Measurements from ENCODE around the gene ZBED2. TPM values are rescaled to one million over a fixed set of nuclear protein-coding genes. Genes with fewer than 3 reads are reported as not detected.

ZBED2 gene
- total RNA-seq, 1 donor from 2014 or later, result 5.3 TPM

DNA sequence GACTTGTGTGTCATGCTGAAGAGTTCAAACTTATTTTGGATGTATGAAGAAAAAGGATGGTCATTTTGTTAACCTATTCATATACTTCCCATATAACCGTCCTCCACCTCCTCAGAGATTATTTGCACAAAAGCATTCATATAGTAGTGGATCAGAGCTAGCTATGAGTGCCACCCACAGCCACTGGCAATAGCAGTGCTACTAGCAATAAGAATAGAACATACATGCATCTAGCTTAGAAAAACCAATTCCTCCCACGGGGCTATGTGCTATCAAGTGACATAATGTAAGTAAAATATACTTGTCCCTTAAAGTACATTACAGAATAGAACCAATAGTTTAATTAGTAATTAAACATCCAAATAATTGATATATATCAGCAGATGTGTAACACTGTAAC, 10.3 kb upstream of the ZBED2 start:
- DNase-seq (no peak), ATAC-seq (ENCODE audit: low read depth) (no peak)
- TF ChIP-seq, protein P1, sequence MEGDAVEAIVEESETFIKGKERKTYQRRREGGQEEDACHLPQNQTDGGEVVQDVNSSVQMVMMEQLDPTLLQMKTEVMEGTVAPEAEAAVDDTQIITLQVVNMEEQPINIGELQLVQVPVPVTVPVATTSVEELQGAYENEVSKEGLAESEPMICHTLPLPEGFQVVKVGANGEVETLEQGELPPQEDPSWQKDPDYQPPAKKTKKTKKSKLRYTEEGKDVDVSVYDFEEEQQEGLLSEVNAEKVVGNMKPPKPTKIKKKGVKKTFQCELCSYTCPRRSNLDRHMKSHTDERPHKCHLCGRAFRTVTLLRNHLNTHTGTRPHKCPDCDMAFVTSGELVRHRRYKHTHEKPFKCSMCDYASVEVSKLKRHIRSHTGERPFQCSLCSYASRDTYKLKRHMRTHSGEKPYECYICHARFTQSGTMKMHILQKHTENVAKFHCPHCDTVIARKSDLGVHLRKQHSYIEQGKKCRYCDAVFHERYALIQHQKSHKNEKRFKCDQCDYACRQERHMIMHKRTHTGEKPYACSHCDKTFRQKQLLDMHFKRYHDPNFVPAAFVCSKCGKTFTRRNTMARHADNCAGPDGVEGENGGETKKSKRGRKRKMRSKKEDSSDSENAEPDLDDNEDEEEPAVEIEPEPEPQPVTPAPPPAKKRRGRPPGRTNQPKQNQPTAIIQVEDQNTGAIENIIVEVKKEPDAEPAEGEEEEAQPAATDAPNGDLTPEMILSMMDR (IDR thresholded peaks at IDR 0.05), result no peak
- ChIA-PET POLR2A (interaction anchor here (4.1 kb wide), 1 partner anchor 11 kb away, joined by 25 read pairs; the partner anchor contains the start of gene ZBED2), CTCF (no interaction called here)
- Mint-ChIP-seq H3K4me1 (peaks cover 55% of the 10 kb centered on the region), H3K9me3 (no peaks in the 10 kb centered on the region), H3K4me3 (no peak overlapping the region), H3K27ac (no peak overlapping the region), H3K27me3 (no peaks in the 10 kb centered on the region), H3K36me3 (ENCODE audit: low read depth) (peaks cover 18% of the 10 kb centered on the region)
- intact Hi-C loops (cut with micrococcal nuclease), result no loop called here

DNA sequence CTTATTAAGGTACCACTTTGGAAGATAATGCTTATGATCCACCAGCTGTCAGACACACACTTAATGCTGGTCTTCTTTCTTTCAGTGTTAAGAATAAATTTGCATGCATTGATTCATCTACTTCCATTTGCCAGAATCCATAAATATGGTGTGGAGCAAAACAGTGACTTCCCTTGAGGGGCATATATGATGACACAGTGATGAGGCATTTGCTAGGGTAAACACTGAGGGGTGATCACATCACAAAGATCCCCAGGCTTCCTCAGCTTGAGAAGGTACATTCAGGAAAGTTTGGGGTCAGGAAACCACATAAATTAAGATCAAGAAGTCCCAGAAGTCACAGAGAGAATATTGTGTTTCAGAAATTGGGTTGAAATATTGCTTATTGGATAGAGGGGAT, 9.9 kb upstream of the ZBED2 start:
- CTCF ChIA-PET, result no interaction called here
- intact Hi-C loops (cut with micrococcal nuclease), result no loop called here
- H3K27ac Mint-ChIP-seq, result no peak overlapping the region

DNA sequence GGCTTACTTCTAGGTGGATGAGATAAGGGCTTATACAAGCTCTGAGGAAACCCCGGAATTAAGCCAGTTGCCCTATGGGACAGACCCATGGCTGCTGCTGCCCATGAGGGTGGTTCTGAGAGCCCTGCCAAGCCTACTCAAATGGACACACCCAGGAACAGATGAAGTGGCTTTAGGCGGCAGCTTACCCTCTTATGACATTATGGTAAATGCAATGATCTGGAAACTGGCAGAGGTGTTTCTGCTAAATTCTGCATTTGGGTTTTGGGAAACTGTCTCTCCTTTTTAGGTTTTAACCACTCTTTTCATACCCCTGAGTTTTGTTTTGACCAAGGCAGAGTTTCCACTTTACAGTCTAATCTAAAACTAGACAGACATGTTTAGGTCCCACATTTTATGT, 9.0 kb upstream of the ZBED2 start:
- DNase-seq (no peak), ATAC-seq (ENCODE audit: low read depth) (peak; percentile 45)
- POLR2A ChIA-PET, result interaction anchor here (1.0 to 4.1 kb wide), 3 partner anchors 10 to 56 kb away, joined by 3 to 25 read pairs (median 5); partner anchors contain the start of gene ZBED2
- Mint-ChIP-seq H3K27ac (peak overlapping the region; percentile 88), H3K36me3 (ENCODE audit: low read depth) (peaks cover 22% of the 10 kb centered on the region), H3K4me3 (peak overlapping the region; percentile 4), H3K4me1 (peaks cover 42% of the 10 kb centered on the region), H3K27me3 (no peaks in the 10 kb centered on the region), H3K9me3 (no peaks in the 10 kb centered on the region)
- intact Hi-C loops (cut with micrococcal nuclease), result no loop called here
- TF ChIP-seq, protein P1 (IDR thresholded peaks at IDR 0.05), result no peak
- CTCF ChIA-PET, result interaction anchor here (0.9 to 1.6 kb wide), 2 partner anchors 12 to 26 kb away, joined by 3 to 6 read pairs; no protein-coding TSS in a partner anchor

More for the DNA sequence above, 9.9 kb upstream of the ZBED2 start:
- H3K9me3 Mint-ChIP-seq, result no peaks in the 10 kb centered on the region
- H3K4me1 Mint-ChIP-seq, result peaks cover 50% of the 10 kb centered on the region
- ATAC-seq (ENCODE audit: low read depth), result no peak
- H3K4me3 Mint-ChIP-seq, result no peak overlapping the region
- POLR2A ChIA-PET, result interaction anchor here (4.1 kb wide), 1 partner anchor 11 kb away, joined by 25 read pairs; the partner anchor contains the start of gene ZBED2
- no peaks in the 10 kb centered on the region for H3K27me3 Mint-ChIP-seq
- peaks cover 18% of the 10 kb centered on the region for H3K36me3 Mint-ChIP-seq (ENCODE audit: low read depth)
- DNase-seq, result no peak
- TF ChIP-seq, protein P1 (IDR thresholded peaks at IDR 0.05), result no peak

DNA sequence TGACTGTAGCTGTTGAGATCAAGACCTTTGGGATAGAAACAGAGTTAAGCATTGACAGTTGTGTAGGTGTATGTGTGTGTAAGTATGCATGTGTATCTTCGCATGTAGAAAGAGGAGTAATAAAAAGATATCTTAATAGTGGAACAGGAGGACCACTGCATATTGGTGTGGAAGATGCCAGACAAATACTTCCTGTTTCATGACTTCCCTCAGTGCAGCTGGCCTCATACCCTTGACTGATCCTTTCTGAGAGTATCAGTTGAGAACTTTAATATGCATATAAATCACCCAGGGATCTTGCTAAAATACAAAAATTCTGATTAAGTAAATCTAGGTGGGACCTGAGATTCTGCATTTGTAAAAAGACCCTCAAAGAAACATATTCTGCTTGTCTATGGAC, 8.5 kb upstream of the ZBED2 start:
- CTCF ChIA-PET, result interaction anchor here (0.9 to 1.6 kb wide), 2 partner anchors 13 to 26 kb away, joined by 3 to 6 read pairs; no protein-coding TSS in a partner anchor
- POLR2A ChIA-PET, result interaction anchor here (0.7 to 4.1 kb wide), 4 partner anchors 10 to 56 kb away, joined by 3 to 25 read pairs (median 5); partner anchors contain the start of gene ZBED2

DNA sequence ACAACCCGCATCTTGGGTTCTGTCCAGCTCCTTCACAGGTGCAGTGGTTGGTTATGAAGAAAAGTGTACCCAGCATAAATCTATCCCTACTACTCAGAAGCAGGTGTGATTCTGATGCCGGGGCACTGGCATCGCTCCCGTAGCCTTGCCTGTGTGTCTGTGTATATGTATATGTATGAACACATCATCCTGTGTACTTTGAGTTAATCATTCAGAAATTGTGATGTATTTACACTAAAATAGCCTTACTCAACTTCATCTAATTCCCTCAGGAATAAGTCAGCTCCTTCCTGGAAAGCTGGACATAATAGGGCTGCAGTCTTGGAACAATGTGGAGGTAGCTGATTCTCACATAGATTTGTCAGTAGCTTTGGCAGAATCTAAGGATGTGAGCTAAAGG, 6.7 kb upstream of the ZBED2 start:
- Mint-ChIP-seq H3K4me1 (peaks cover 29% of the 10 kb centered on the region), H3K36me3 (ENCODE audit: low read depth) (peaks cover 19% of the 10 kb centered on the region)

More for the DNA sequence above, 8.5 kb upstream of the ZBED2 start:
- peaks cover 38% of the 10 kb centered on the region for H3K4me1 Mint-ChIP-seq
- intact Hi-C loops (cut with micrococcal nuclease), result loop anchor here (1.0 kb wide), 1 partner anchor 8 kb away; the partner anchor contains the start of gene ZBED2
- TF ChIP-seq, protein P1 (IDR thresholded peaks at IDR 0.05), result no peak
- H3K27ac Mint-ChIP-seq, result peak overlapping the region; percentile 88
- H3K4me3 Mint-ChIP-seq, result peak overlapping the region; percentile 46
- ATAC-seq (ENCODE audit: low read depth), result peak; percentile 81
- H3K9me3 Mint-ChIP-seq, result no peaks in the 10 kb centered on the region
- H3K36me3 Mint-ChIP-seq (ENCODE audit: low read depth), result peaks cover 22% of the 10 kb centered on the region
- no peak for DNase-seq
- H3K27me3 Mint-ChIP-seq, result no peaks in the 10 kb centered on the region

More for the DNA sequence above, 6.7 kb upstream of the ZBED2 start:
- no peak overlapping the region for H3K27ac Mint-ChIP-seq
- TF ChIP-seq, protein P1 (IDR thresholded peaks at IDR 0.05), result no peak
- no peaks in the 10 kb centered on the region for H3K27me3 Mint-ChIP-seq
- no peak for ATAC-seq (ENCODE audit: low read depth)
- no peak for DNase-seq
- intact Hi-C loops (cut with micrococcal nuclease), result no loop called here
- H3K4me3 Mint-ChIP-seq, result no peak overlapping the region
- no peaks in the 10 kb centered on the region for H3K9me3 Mint-ChIP-seq
- CTCF ChIA-PET, result interaction anchor here (1.0 kb wide), 1 partner anchor 90 kb away, joined by 3 read pairs; no protein-coding TSS in a partner anchor
- POLR2A ChIA-PET, result interaction anchor here (0.6 to 4.1 kb wide), 2 partner anchors 8 to 11 kb away, joined by 10 to 25 read pairs; partner anchors contain the start of gene ZBED2

All from activated B cell treated with CpG ODN at 0.5 μM for 24 hours (primary cell).